Neuron (in vitro differentiated cells): Measurements from ENCODE around the gene DNAJB8.

Experiments used
- H2AFZ ChIP-seq: one replicate; pipeline ENCODE4 v1.6.1; 2013; ENCODE audit warnings: low read depth, mild to moderate bottlenecking, inconsistent platforms, low read length, moderate library complexity
- H3K27me3 ChIP-seq: one replicate; pipeline ENCODE4 v1.6.1; 2013; ENCODE audit warnings: low read length; ENCODE audit not compliant: insufficient read depth
- H3K36me3 ChIP-seq: one replicate; pipeline ENCODE4 v1.6.1; 2013; ENCODE audit warnings: low read length; ENCODE audit not compliant: insufficient read depth
- H3K4me1 ChIP-seq: one replicate; pipeline ENCODE4 v1.6.1; 2013; ENCODE audit warnings: low read length; ENCODE audit not compliant: insufficient read depth
- H3K4me3 ChIP-seq: 2 replicates; pipeline ENCODE4 v1.5.1; 2013; ENCODE audit warnings: mild to moderate bottlenecking, low read length, moderate library complexity
- H3K9me3 ChIP-seq: one replicate; pipeline ENCODE4 v1.6.1; 2013; ENCODE audit warnings: low read length

Gene DNAJB8

DNA sequence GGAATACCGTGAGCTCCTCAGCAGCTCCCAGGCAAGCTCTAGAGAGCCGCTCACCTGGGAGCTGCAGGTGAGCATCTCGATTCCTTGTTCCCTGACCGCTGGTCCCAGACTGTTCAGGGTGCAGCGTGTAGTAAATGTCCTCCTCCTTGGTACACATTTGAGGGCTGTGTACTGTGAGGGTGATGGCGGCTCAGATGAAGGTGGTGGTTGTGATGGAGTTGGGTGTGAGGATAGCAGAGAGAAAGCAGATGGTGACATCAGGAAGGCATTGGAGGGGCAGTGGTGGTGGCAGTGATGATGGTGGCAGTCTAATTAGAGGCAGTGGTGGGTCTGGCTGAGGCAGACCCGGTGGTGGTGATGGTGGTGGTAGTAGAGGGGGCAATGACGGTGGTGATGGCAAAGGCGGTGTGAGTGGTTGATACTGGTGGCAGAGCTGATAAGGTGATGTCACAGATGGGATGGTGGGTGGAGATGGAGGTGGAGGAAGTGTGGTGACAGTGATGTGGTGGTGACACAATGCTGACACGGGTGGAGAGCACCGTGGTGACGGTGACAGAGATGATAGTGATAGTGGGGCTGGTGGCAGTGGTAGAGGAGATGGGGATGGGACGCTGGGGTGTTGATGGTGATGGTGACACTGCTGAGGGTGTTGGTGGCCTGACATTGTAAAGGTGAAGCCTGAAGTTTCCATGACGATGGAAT lies at the start of gene DNAJB8:
TSS of gene DNAJB8 (minus strand) at position 51 of the 702 bp plus-strand sequence. CDS start 3,645 bp downstream, outside the sequence.
- Histone ChIP-seq H3K36me3 (no peaks in the 10 kb centered on the region), H3K4me1 (no peaks in the 10 kb centered on the region), H3K27me3 (peaks cover 49% of the 10 kb centered on the region), H3K9me3 (peaks cover 5% of the 10 kb centered on the region), H3K4me3 (no peak within 1 kb of the TSS), H2AFZ (no peak within 1 kb of the TSS)

DNA sequence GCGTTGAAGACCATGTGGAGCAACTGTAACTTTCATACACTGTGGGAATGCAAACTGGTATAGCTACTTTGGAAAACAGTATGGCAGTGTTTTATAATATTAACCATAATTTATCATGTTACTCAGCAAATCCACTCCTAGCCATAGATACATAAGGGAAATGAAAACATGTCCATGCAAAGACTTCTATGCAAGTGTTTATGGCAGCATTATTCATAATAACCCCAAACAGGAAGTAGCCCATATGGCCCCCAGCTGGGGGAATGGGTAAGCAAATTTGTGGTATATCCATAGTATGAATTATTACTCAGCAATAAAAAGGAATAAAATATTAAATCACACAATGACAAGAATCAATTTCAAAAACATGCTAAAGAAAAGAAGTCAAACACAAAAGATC lies 49.3 kb upstream of the DNAJB8 start:
- Histone ChIP-seq H3K36me3 (no peaks in the 10 kb centered on the region), H3K4me1 (no peaks in the 10 kb centered on the region), H3K9me3 (no peaks in the 10 kb centered on the region), H3K27me3 (peaks cover 5% of the 10 kb centered on the region), H2AFZ (no peak overlapping the region), H3K4me3 (no peak overlapping the region)

DNA sequence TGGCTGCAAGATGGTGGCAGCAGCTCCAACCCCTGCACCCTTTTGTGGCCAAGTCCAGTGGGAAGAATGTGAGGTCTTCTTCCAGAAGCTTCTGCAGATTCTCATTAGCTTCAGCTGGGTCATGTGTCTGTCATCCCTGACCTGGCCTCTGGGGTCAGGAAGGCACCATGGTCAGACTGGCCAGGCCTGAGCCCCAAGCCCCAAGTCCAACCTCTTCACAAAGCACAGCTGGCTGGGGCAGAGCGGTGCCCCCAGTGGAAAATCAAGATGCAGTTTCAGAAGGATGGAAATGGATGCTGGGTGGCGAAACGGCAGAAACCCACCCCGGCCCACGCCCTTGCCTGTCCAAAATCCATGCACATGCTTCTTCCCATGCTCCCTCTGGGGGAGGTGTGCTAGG lies 42.2 kb upstream of the DNAJB8 start:
- peaks cover 4% of the 10 kb centered on the region for H3K9me3 ChIP-seq
- H3K4me3 ChIP-seq = no peak overlapping the region
- H3K27me3 ChIP-seq = no peaks in the 10 kb centered on the region
- H3K36me3 ChIP-seq = no peaks in the 10 kb centered on the region
- no peak overlapping the region for H2AFZ ChIP-seq
- H3K4me1 ChIP-seq = no peaks in the 10 kb centered on the region

GRCh38 chr3:128506754-128507153 lies 40.1 kb upstream of the DNAJB8 start:
- H3K27me3 ChIP-seq = peaks cover 2% of the 10 kb centered on the region

DNA sequence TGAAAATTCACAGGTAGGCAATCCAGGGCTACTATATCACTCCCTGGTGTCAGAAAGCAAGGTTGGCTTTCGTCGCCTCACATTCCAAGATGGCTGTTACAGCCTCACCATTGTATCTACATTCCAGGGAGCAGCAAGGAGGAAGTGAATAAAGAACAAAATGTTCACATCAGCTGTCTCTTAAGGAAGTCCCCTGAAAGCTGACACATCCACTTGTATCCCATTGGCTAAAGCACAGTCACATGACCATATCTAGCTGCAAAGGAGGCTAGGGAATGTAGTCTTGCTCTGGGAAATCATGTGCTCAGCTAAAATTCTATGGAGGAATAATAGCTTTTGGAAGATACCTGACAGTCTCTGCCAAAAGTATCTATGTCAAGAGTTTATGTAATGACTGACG lies 39.1 kb upstream of the DNAJB8 start:
- Histone ChIP-seq H2AFZ (no peak overlapping the region), H3K4me3 (no peak overlapping the region), H3K9me3 (peaks cover 6% of the 10 kb centered on the region), H3K27me3 (peaks cover 6% of the 10 kb centered on the region), H3K4me1 (no peaks in the 10 kb centered on the region), H3K36me3 (no peaks in the 10 kb centered on the region)

More at GRCh38 chr3:128506754-128507153, 40.1 kb upstream of the DNAJB8 start:
- Histone ChIP-seq H3K4me3 (no peak overlapping the region), H3K4me1 (no peaks in the 10 kb centered on the region), H2AFZ (no peak overlapping the region), H3K9me3 (peaks cover 6% of the 10 kb centered on the region), H3K36me3 (no peaks in the 10 kb centered on the region)

- peaks cover 9% of the 10 kb centered on the region for H3K27me3 ChIP-seq
- H3K9me3 ChIP-seq = peaks cover 6% of the 10 kb centered on the region
- no peaks in the 10 kb centered on the region for H3K4me1 ChIP-seq
Measured at GRCh38 chr3:128504963-128505730, 38.5 kb upstream of the DNAJB8 start.

GRCh38 chr3:128504533-128504915 lies 37.8 kb upstream of the DNAJB8 start:
- Histone ChIP-seq H3K4me3 (no peak overlapping the region), H2AFZ (no peak overlapping the region), H3K9me3 (peaks cover 6% of the 10 kb centered on the region), H3K4me1 (no peaks in the 10 kb centered on the region), H3K27me3 (peaks cover 14% of the 10 kb centered on the region), H3K36me3 (no peaks in the 10 kb centered on the region)

More at GRCh38 chr3:128504963-128505730, 38.5 kb upstream of the DNAJB8 start:
- Histone ChIP-seq H2AFZ (no peak overlapping the region), H3K36me3 (no peaks in the 10 kb centered on the region), H3K4me3 (no peak overlapping the region)

- Histone ChIP-seq H3K4me3 (no peak overlapping the region), H2AFZ (no peak overlapping the region), H3K36me3 (no peaks in the 10 kb centered on the region), H3K9me3 (peaks cover 6% of the 10 kb centered on the region), H3K27me3 (peaks cover 19% of the 10 kb centered on the region), H3K4me1 (peaks cover under 1% of the 10 kb centered on the region)
Measured at GRCh38 chr3:128503751-128504532, 37.3 kb upstream of the DNAJB8 start.

GRCh38 chr3:128503164-128503651 lies 36.5 kb upstream of the DNAJB8 start:
- H3K27me3 ChIP-seq = peaks cover 26% of the 10 kb centered on the region
- no peaks in the 10 kb centered on the region for H3K36me3 ChIP-seq
- H3K4me3 ChIP-seq = no peak overlapping the region
- H3K9me3 ChIP-seq = peaks cover 6% of the 10 kb centered on the region
- H2AFZ ChIP-seq = no peak overlapping the region
- peaks cover 8% of the 10 kb centered on the region for H3K4me1 ChIP-seq

DNA sequence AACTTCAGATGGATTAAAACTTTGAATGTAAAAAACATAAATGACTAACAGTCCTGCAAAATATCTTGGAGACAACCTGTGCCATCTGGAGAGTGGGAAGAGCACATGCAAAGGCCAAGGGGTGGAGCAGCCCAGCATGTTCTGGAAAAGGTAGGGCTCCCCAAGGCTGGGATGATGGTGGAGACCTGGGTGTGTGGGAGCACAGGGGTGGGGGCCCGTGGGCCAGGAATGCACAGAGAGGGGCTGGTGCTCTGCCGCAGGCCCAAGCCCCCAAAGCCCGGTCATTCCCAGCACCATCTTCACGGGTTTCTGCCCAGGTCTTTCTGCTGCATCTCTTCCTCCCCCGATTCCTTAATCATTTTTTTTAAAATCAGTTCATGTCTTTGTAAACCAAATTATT lies 36.0 kb upstream of the DNAJB8 start:
- H3K9me3 ChIP-seq = peaks cover 6% of the 10 kb centered on the region
- no peaks in the 10 kb centered on the region for H3K36me3 ChIP-seq
- H3K4me1 ChIP-seq = peaks cover 11% of the 10 kb centered on the region
- H3K27me3 ChIP-seq = peaks cover 30% of the 10 kb centered on the region
- H3K4me3 ChIP-seq = no peak overlapping the region
- no peak overlapping the region for H2AFZ ChIP-seq

- peaks cover 42% of the 10 kb centered on the region for H3K27me3 ChIP-seq
Measured at GRCh38 chr3:128501431-128501830, 34.7 kb upstream of the DNAJB8 start.

GRCh38 chr3:128500556-128500955 lies 33.9 kb upstream of the DNAJB8 start:
- Histone ChIP-seq H3K4me1 (peaks cover 22% of the 10 kb centered on the region), H3K4me3 (no peak overlapping the region), H3K27me3 (peaks cover 50% of the 10 kb centered on the region), H3K36me3 (no peaks in the 10 kb centered on the region), H3K9me3 (peaks cover 2% of the 10 kb centered on the region), H2AFZ (no peak overlapping the region)

More at GRCh38 chr3:128501431-128501830, 34.7 kb upstream of the DNAJB8 start:
- H3K4me1 ChIP-seq = peaks cover 21% of the 10 kb centered on the region
- no peak overlapping the region for H3K4me3 ChIP-seq
- H3K9me3 ChIP-seq = peaks cover 6% of the 10 kb centered on the region
- H3K36me3 ChIP-seq = no peaks in the 10 kb centered on the region
- H2AFZ ChIP-seq = no peak overlapping the region
